HCT116 (cell line): ENCODE measurements around the gene FCAMR. TPM values are rescaled to one million over a fixed set of nuclear protein-coding genes. Genes with fewer than 3 reads are reported as not detected.

Experiments used
- ATAC-seq: fragments of 200-7000 bp; cut with Tn5 transposase; 2 replicates; pipeline ENCODE4 v1.9.1; 2020; ENCODE audit warnings: mild to moderate bottlenecking, moderate library complexity
- BruUV-seq: library from RNA; stranded (reverse); fragments of 400-500 nt; replicated peaks from 2 replicates; lab custom pipeline; 2021; lab: Mats Ljungman, UMichigan
- CTCF ChIA-PET: fragments of 300-600 bp; sonication (Branson Sonifier 250); formaldehyde crosslinking; loops from one replicate; lab custom pipeline; 2021; ENCODE audit warnings: antibody characterized with exemption; lab: Charles Lee
- POLR2A ChIA-PET: fragments of 300-600, 350-600 bp; sonication (Branson Sonifier 250); formaldehyde crosslinking; loops from one replicate; lab custom pipeline; 2021; ENCODE audit warnings: antibody characterized with exemption; lab: Charles Lee
- RAD21 ChIA-PET, 2 experiments: fragments of 300-600 bp; sonication (Branson Sonifier 250); formaldehyde crosslinking; loops; one replicate each; lab custom pipeline; 2023; ENCODE audit warnings: low total read pairs in 2 of 2; ENCODE audit not compliant: uncharacterized antibody in 2 of 2, unreplicated experiment in 2 of 2, low non-redundant PET in 1 of 2; lab: Charles Lee
- DNase-seq: peaks from one replicate; pipeline ENCODE4 v3.0.0-alpha.2; 2010; ENCODE audit warnings: low read depth, low spot score
- H2AFZ ChIP-seq: fragments of 200-600 bp; shearing (Covaris generic), sonication (generic); 2 replicates; pipeline ENCODE4 v1.6.1; 2017; ENCODE audit warnings: low read depth, mixed run types, mixed read lengths, antibody characterized with exemption, low read length; ENCODE audit not compliant: poor library complexity, severe bottlenecking
- H3K27ac ChIP-seq: 2 replicates; pipeline ENCODE4 v1.5.1; 2012; ENCODE audit warnings: low read depth, low read length
- H3K27me3 ChIP-seq: fragments of 200-600 bp; sonication (generic); 2 replicates; pipeline ENCODE4 v1.6.1; 2016; ENCODE audit warnings: mixed run types, low read length, mixed read lengths; ENCODE audit not compliant: insufficient read depth
- H3K36me3 ChIP-seq, 2 experiments: fragments of 200-500 bp in 1 of 2; fragments of 200-600 bp in 1 of 2; sonication (Bioruptor generic) in 1 of 2; sonication (generic) in 1 of 2; 2 replicates each; pipeline versions ENCODE4 v1.5.1 to v1.6.1; 2014 to 2016; ENCODE audit warnings: low read length in 2 of 2, inconsistent platforms in 1 of 2, mixed read lengths in 1 of 2, mixed run types in 1 of 2; ENCODE audit not compliant: insufficient read depth in 2 of 2, control insufficient read depth in 1 of 2
- H3K4me1 ChIP-seq, 2 experiments: fragments of 200-600 bp in 1 of 2; sonication (generic) in 1 of 2; 2 replicates each; pipeline versions ENCODE4 v1.5.1 to v1.6.1; 2012 to 2017; ENCODE audit warnings: low read length in 2 of 2, inconsistent platforms in 1 of 2, mild to moderate bottlenecking in 1 of 2, mixed read lengths in 1 of 2, mixed run types in 1 of 2, moderate library complexity in 1 of 2; ENCODE audit not compliant: insufficient read depth in 2 of 2, control insufficient read depth in 1 of 2
- H3K4me2 ChIP-seq: fragments of 200-600 bp; sonication (generic); 2 replicates; pipeline ENCODE4 v1.6.1; 2017; ENCODE audit warnings: mixed run types, low read length, mixed read lengths
- H3K4me3 ChIP-seq, 2 experiments: fragments of 200-600 bp in 1 of 2; sonication (generic) in 1 of 2; replicated peaks in 1 of 2; 2 replicates each; pipeline ENCODE4 v1.5.1; 2011 to 2016; ENCODE audit warnings: low read length in 2 of 2, control low read depth in 1 of 2, low read depth in 1 of 2, mild to moderate bottlenecking in 1 of 2, mixed read lengths in 1 of 2, mixed run types in 1 of 2
- H3K79me2 ChIP-seq: fragments of 200-600 bp; sonication (generic); 2 replicates; pipeline ENCODE4 v1.6.1; 2017; ENCODE audit warnings: mild to moderate bottlenecking, mixed run types, low read length, moderate library complexity, mixed read lengths; ENCODE audit not compliant: insufficient read depth
- H3K9ac ChIP-seq: fragments of 200-600 bp; sonication (generic); 2 replicates; pipeline ENCODE4 v1.6.1; 2016; ENCODE audit warnings: low read length, mixed read lengths
- H3K9me2 ChIP-seq: fragments of 200-600 bp; sonication (generic), shearing (Covaris generic); 2 replicates; pipeline ENCODE4 v1.6.1; 2017; ENCODE audit warnings: mixed run types, mild to moderate bottlenecking, moderate library complexity; ENCODE audit not compliant: insufficient read depth
- H3K9me3 ChIP-seq, 2 experiments: fragments of 200-500 bp in 1 of 2; fragments of 200-600 bp in 1 of 2; sonication (Bioruptor generic) in 1 of 2; sonication (generic) in 1 of 2; 2 replicates each; pipeline ENCODE4 v1.6.1; 2014 to 2017; ENCODE audit warnings: low read length in 2 of 2, mixed read lengths in 2 of 2, inconsistent platforms in 1 of 2, low read depth in 1 of 2, mild to moderate bottlenecking in 1 of 2, mixed run types in 1 of 2, moderate library complexity in 1 of 2; ENCODE audit not compliant: control insufficient read depth in 1 of 2, insufficient read depth in 1 of 2
- H4K20me1 ChIP-seq: fragments of 200-600 bp; sonication (generic), shearing (Covaris generic); 2 replicates; pipeline ENCODE4 v1.6.1; 2017; ENCODE audit warnings: mixed run types, mild to moderate bottlenecking, moderate library complexity; ENCODE audit not compliant: insufficient read depth
- FOSL1 ChIP-seq: IDR thresholded peaks from 2 replicates; pipeline ENCODE4 v1.6.1; 2012; ENCODE audit warnings: low read depth
- JUND ChIP-seq: IDR thresholded peaks from 2 replicates; pipeline ENCODE4 v1.6.1; 2012
- MAX ChIP-seq: IDR thresholded peaks from 2 replicates; pipeline ENCODE4 v1.6.1; 2012
- POLR2AphosphoS5 ChIP-seq: IDR thresholded peaks from 2 replicates; pipeline ENCODE4 v1.6.1; 2011; ENCODE audit warnings: mild to moderate bottlenecking, low read depth, low read length, moderate library complexity
- REST ChIP-seq: IDR thresholded peaks from 2 replicates; pipeline ENCODE4 v1.6.1; 2012; ENCODE audit warnings: low read depth
- SIN3A ChIP-seq: IDR thresholded peaks from 2 replicates; pipeline ENCODE4 v1.6.1; 2012; ENCODE audit warnings: low read depth
- TCF7L2 ChIP-seq: IDR thresholded peaks from 2 replicates; pipeline ENCODE4 v1.7.0; 2011; ENCODE audit warnings: borderline replicate concordance, inconsistent platforms; ENCODE audit not compliant: insufficient read depth, insufficient read length; ENCODE audit errors: extremely low read depth
- YY1 ChIP-seq: IDR thresholded peaks from 2 replicates; pipeline ENCODE4 v1.6.1; 2011; ENCODE audit warnings: low read length, low read depth, moderate library complexity, mild to moderate bottlenecking; ENCODE audit not compliant: insufficient replicate concordance; ENCODE audit errors: extremely low read depth
- intact Hi-C: fragments of 100-400 bp; cut with micrococcal nuclease; formaldehyde crosslinking; loops from 2 replicates; pipeline ENCODE4 v1.10.0; 2022
- total RNA-seq: library from RNA; stranded (reverse); gene quantifications from one replicate; pipeline ENCODE4 v1.2.1, GENCODE V29; 2021; ENCODE audit not compliant: unreplicated experiment

The FCAMR gene
- total RNA-seq, 1 experiment from 2014 or later, result not detected

DNA sequence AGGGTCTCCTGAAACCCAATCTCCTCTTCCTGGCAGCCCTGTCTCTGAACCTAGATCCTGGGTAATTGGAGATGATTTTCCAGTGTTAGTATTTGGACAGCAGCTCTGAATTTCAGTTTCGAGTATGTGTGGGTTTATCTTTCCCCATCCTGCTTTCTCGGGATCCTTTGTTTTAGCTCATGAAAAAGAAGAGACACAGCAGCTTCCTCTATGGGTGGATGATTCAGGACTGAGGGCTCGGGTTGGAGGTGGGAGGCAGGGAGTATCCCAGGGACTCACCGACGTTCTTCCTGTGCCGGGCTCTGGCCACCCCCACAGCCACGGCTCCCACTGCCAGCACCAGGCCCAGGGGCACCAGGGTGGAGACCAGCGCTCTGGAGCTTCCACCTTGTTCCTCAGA is 38.1 kb downstream of the FCAMR start:
- Histone ChIP-seq H3K27ac (no peak overlapping the region), H3K9ac (no peak overlapping the region), H3K4me3 (no peak overlapping the region), H3K9me3 (no peaks in the 10 kb centered on the region), H3K27me3 (no peaks in the 10 kb centered on the region), H3K79me2 (no peaks in the 10 kb centered on the region), H3K4me1 (peaks cover 0 to 6% of the 10 kb centered on the region in 2 experiments; a peak in 2 of 4 replicates), H3K36me3 (no peaks in the 10 kb centered on the region), H2AFZ (no peak overlapping the region), H3K4me2 (no peak overlapping the region), H4K20me1 (no peaks in the 10 kb centered on the region), H3K9me2 (no peaks in the 10 kb centered on the region)
- CTCF ChIA-PET, result interaction anchor here (1.0 to 3.2 kb wide), 5 partner anchors 10 to 50 kb away, joined by 4 to 15 read pairs (median 5); no protein-coding TSS in a partner anchor
- ATAC-seq (no peak), DNase-seq (no peak)
- intact Hi-C loops, result no loop called here
- POLR2A ChIA-PET, result no interaction called here
- TF ChIP-seq FOSL1 (no peak), TCF7L2 (no peak), SIN3A (no peak), JUND (no peak), YY1 (no peak), POLR2AphosphoS5 (no peak), MAX (no peak), REST (no peak)
- BruUV-seq, result no TSS peak
- RAD21 ChIA-PET, result no interaction called here
